Smooth muscle cell (in vitro differentiated cells): ENCODE results near the gene XIRP1. TPM values are rescaled to one million over a fixed set of nuclear protein-coding genes. Genes with fewer than 3 reads are reported as not detected.
A peak's percentile ranks its signal among the peaks of the same experiment; 100 is the strongest.

Experiments
- DNase-seq: peaks from one replicate; lab custom pipeline; 2025; ENCODE audit not compliant: unreplicated experiment; lab: John Stamatoyannopoulos, UW
- H2AFZ ChIP-seq: fragments of 200-600 bp; sonication (generic); 2 replicates; pipeline ENCODE4 v1.6.0; 2016; ENCODE audit warnings: antibody characterized with exemption, low read depth, mild to moderate bottlenecking
- H3F3A ChIP-seq: fragments of 200-600 bp; sonication (generic); 2 replicates; pipeline ENCODE4 v1.6.0; 2017; ENCODE audit warnings: antibody characterized with exemption, low read depth
- H3K27ac ChIP-seq: fragments of 200-600 bp; sonication (generic); 2 replicates; pipeline ENCODE4 v1.5.1; 2016; ENCODE audit warnings: low read depth, mild to moderate bottlenecking
- H3K27me3 ChIP-seq: fragments of 200-600 bp; sonication (generic); 2 replicates; pipeline ENCODE4 v1.6.1; 2016; ENCODE audit warnings: low read depth, mild to moderate bottlenecking
- H3K36me3 ChIP-seq: fragments of 200-600 bp; sonication (generic); 2 replicates; pipeline ENCODE4 v1.5.1; 2016; ENCODE audit warnings: low read depth
- H3K4me1 ChIP-seq: fragments of 200-600 bp; sonication (generic); 2 replicates; pipeline ENCODE4 v1.5.1; 2016; ENCODE audit warnings: low read depth
- H3K4me2 ChIP-seq: fragments of 200-600 bp; sonication (generic); 2 replicates; pipeline ENCODE4 v1.6.0; 2016; ENCODE audit warnings: mild to moderate bottlenecking
- H3K4me3 ChIP-seq: fragments of 200-600 bp; sonication (generic); 2 replicates; pipeline ENCODE4 v1.5.1; 2016; ENCODE audit warnings: mild to moderate bottlenecking
- H3K79me2 ChIP-seq: fragments of 200-600 bp; sonication (generic); 2 replicates; pipeline ENCODE4 v1.6.0; 2016; ENCODE audit warnings: low read depth, mild to moderate bottlenecking
- H3K9ac ChIP-seq: fragments of 200-600 bp; sonication (generic); 2 replicates; pipeline ENCODE4 v1.6.0; 2016; ENCODE audit warnings: low read depth
- H3K9me3 ChIP-seq: fragments of 200-600 bp; sonication (generic); replicated peaks from 2 replicates; pipeline ENCODE4 v1.5.1; 2016; ENCODE audit warnings: low read depth
- H4K20me1 ChIP-seq: fragments of 200-600 bp; sonication (generic); 2 replicates; pipeline ENCODE4 v1.6.0; 2016; ENCODE audit warnings: low read depth
- WGBS: methylation state at CpG from one replicate; pipeline ENCODE4 v1.1.7; 2016; ENCODE audit warnings: low lambda C conversion rate; 5-methylcytosine and 5-hydroxymethylcytosine counted together
- polyA plus RNA-seq: library from polyadenylated mRNA; unstranded; fragments of >200 nt; fragmentation: Nextera tagmentation; extraction: Ambion mirVana; gene quantifications from 2 replicates; pipeline ENCODE4 v1.2.1, GENCODE V29; 2016
- total RNA-seq: library from RNA; depleted of rRNA; stranded (reverse); fragments of >200 nt; gene quantifications from 2 replicates; pipeline ENCODE4 v1.2.3, GENCODE V29; 2014
- TF ChIP-seq, protein P1 (sequence below): fragments of 200-600 bp; sonication (generic); IDR thresholded peaks from 2 replicates; pipeline ENCODE4 v1.5.1; 2017; ENCODE audit warnings: borderline replicate concordance, mild to moderate bottlenecking, antibody characterized with exemption; ENCODE audit not compliant: insufficient read depth, poor library complexity, severe bottlenecking

Gene XIRP1
- total and polyA plus RNA-seq, 2 experiments from 2014 or later = 0.13 to 0.75 TPM

GRCh38 chr3:39181408-39182335, 10.7 kb downstream of the XIRP1 start:
- Histone ChIP-seq H3K4me2 (peak overlapping the region; percentile 83), H3K4me3 (peak overlapping the region; percentile 45), H2AFZ (no peak overlapping the region), H3K9me3 (no peaks in the 10 kb centered on the region), H3K4me1 (peaks cover 17% of the 10 kb centered on the region), H3K9ac (no peak overlapping the region), H4K20me1 (no peaks in the 10 kb centered on the region), H3K27me3 (no peaks in the 10 kb centered on the region), H3K79me2 (no peaks in the 10 kb centered on the region), H3F3A (peaks cover 37% of the 10 kb centered on the region), H3K36me3 (no peaks in the 10 kb centered on the region), H3K27ac (peak overlapping the region; percentile 29)
- DNase-seq = no peak
- WGBS = 90% methylated on average over 7 of the region's 7 CpGs
- TF ChIP-seq, protein P1, sequence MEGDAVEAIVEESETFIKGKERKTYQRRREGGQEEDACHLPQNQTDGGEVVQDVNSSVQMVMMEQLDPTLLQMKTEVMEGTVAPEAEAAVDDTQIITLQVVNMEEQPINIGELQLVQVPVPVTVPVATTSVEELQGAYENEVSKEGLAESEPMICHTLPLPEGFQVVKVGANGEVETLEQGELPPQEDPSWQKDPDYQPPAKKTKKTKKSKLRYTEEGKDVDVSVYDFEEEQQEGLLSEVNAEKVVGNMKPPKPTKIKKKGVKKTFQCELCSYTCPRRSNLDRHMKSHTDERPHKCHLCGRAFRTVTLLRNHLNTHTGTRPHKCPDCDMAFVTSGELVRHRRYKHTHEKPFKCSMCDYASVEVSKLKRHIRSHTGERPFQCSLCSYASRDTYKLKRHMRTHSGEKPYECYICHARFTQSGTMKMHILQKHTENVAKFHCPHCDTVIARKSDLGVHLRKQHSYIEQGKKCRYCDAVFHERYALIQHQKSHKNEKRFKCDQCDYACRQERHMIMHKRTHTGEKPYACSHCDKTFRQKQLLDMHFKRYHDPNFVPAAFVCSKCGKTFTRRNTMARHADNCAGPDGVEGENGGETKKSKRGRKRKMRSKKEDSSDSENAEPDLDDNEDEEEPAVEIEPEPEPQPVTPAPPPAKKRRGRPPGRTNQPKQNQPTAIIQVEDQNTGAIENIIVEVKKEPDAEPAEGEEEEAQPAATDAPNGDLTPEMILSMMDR = no peak

GRCh38 chr3:39180546-39181346, 11.6 kb downstream of the XIRP1 start:
- H3K79me2 ChIP-seq = no peaks in the 10 kb centered on the region
- H3K36me3 ChIP-seq = no peaks in the 10 kb centered on the region
- H3F3A ChIP-seq = peaks cover 37% of the 10 kb centered on the region
- no peaks in the 10 kb centered on the region for H4K20me1 ChIP-seq
- H3K4me2 ChIP-seq = peak overlapping the region; percentile 83
- H3K9ac ChIP-seq = peak overlapping the region; percentile 38
- no peak overlapping the region for H2AFZ ChIP-seq
- peak overlapping the region; percentile 45 for H3K4me3 ChIP-seq
- no peaks in the 10 kb centered on the region for H3K27me3 ChIP-seq
- H3K4me1 ChIP-seq = peaks cover 17% of the 10 kb centered on the region
- peak; percentile 37 for DNase-seq
- WGBS = 3% methylated on average over 47 of the region's 64 CpGs
- H3K9me3 ChIP-seq = no peaks in the 10 kb centered on the region
- TF ChIP-seq, protein P1 = no peak
- peak overlapping the region; percentile 40 for H3K27ac ChIP-seq

DNA sequence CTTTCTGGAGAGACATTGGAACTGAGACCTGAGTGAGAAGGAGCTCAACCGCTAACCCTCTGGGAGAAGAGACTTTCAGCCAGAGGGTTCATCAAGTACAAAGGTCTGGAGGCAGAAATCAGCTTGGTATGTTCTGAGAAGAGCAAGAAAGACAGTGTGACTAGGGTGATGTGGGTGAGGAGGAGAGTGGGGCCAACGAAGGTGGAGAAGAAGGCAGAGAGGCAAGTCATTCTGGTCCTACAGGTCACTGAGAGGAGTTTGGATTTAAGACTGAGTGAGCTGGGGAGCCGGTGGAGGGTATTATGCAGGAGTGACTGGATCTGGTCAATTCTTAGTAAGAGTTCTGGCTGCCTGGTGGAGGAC, 12.2 kb downstream of the XIRP1 start:
- H2AFZ ChIP-seq = no peak overlapping the region
- peak overlapping the region; percentile 40 for H3K27ac ChIP-seq

More for the DNA sequence above, 12.2 kb downstream of the XIRP1 start:
- TF ChIP-seq, protein P1 = no peak
- no peak for DNase-seq
- Histone ChIP-seq H3K79me2 (no peaks in the 10 kb centered on the region), H4K20me1 (no peaks in the 10 kb centered on the region), H3K9me3 (no peaks in the 10 kb centered on the region), H3K9ac (peak overlapping the region; percentile 38), H3K4me2 (peak overlapping the region; percentile 83), H3K4me1 (peaks cover 17% of the 10 kb centered on the region), H3K27me3 (no peaks in the 10 kb centered on the region), H3K36me3 (no peaks in the 10 kb centered on the region), H3K4me3 (peak overlapping the region; percentile 45), H3F3A (peaks cover 37% of the 10 kb centered on the region)
- WGBS = 38% methylated on average over 3 of the region's 3 CpGs
